Measurements from ENCODE around the gene KMT2D. TPM values are rescaled to one million over a fixed set of nuclear protein-coding genes. Genes with fewer than 3 reads are reported as not detected.

KMT2D gene
- total RNA-seq, 2 donors from 2014 or later = 118 to 123 TPM

GRCh38 chr12:49059299-49060171 lies 1.1 kb downstream of the KMT2D start:
- Histone ChIP-seq H3K36me3 (ENCODE audit: control insufficient read depth, insufficient read depth, low read length) (peaks cover 9% of the 10 kb centered on the region), H3K4me1 (ENCODE audit: control insufficient read depth, insufficient read depth, low read length) (peaks cover 4% of the 10 kb centered on the region), H3K4me3 (ENCODE audit: low read length) (peak overlapping the region; percentile 89), H3K27me3 (ENCODE audit: control insufficient read depth, insufficient read depth, low read length, poor library complexity, severe bottlenecking) (no peaks in the 10 kb centered on the region), H3K9me3 (ENCODE audit: control insufficient read depth, low read length) (no peaks in the 10 kb centered on the region), H3K27ac (ENCODE audit: low read depth, low read length) (peak overlapping the region; percentile 94), H3K9ac (ENCODE audit: extremely low read depth, low read length, poor library complexity, severe bottlenecking) (peak overlapping the region; percentile 92)
- no peak for TF ChIP-seq CTCF (conservative IDR thresholded peaks at IDR 0.05)
- Mint-ChIP-seq H3K4me1 (peaks cover 43% of the 10 kb centered on the region), H3K4me3 (peak overlapping the region; percentile 96), H3K36me3 (ENCODE audit: low read depth) (peaks cover 15% of the 10 kb centered on the region), H3K27ac (peak overlapping the region; percentile 93), H3K27me3 (ENCODE audit: insufficient read depth) (no peaks in the 10 kb centered on the region), H3K9me3 (no peaks in the 10 kb centered on the region)
- WGBS, 2 experiments (ENCODE audit: insufficient coverage in 1 of 2, insufficient read length in 1 of 2) = 0% methylated on average over 14 to 70 of the region's 70 CpGs
- DNase-seq = peak; percentile 67

GRCh38 chr12:49059045-49059298 lies 1.6 kb downstream of the KMT2D start:
- Histone ChIP-seq H3K9me3 (ENCODE audit: control insufficient read depth, low read length) (no peaks in the 10 kb centered on the region), H3K27ac (ENCODE audit: low read depth, low read length) (no peak overlapping the region), H3K36me3 (ENCODE audit: control insufficient read depth, insufficient read depth, low read length) (peaks cover 14% of the 10 kb centered on the region), H3K27me3 (ENCODE audit: control insufficient read depth, insufficient read depth, low read length, poor library complexity, severe bottlenecking) (no peaks in the 10 kb centered on the region), H3K9ac (ENCODE audit: extremely low read depth, low read length, poor library complexity, severe bottlenecking) (peak overlapping the region; percentile 92), H3K4me1 (ENCODE audit: control insufficient read depth, insufficient read depth, low read length) (peaks cover 4% of the 10 kb centered on the region), H3K4me3 (ENCODE audit: low read length) (peak overlapping the region; percentile 89)
- H3K4me1 Mint-ChIP-seq = peaks cover 43% of the 10 kb centered on the region
- no peaks in the 10 kb centered on the region for H3K27me3 Mint-ChIP-seq (ENCODE audit: insufficient read depth)
- H3K27ac Mint-ChIP-seq = peak overlapping the region; percentile 93
- no peak for DNase-seq
- peaks cover 19% of the 10 kb centered on the region for H3K36me3 Mint-ChIP-seq (ENCODE audit: low read depth)
- 6% methylated on average over 1 of the region's 1 CpG; no CpG with 5 or more reads in 1 of the 2 experiments for WGBS, 2 experiments (ENCODE audit: insufficient coverage in 1 of 2, insufficient read length in 1 of 2)
- peak overlapping the region; percentile 96 for H3K4me3 Mint-ChIP-seq
- H3K9me3 Mint-ChIP-seq = no peaks in the 10 kb centered on the region
- no peak for TF ChIP-seq CTCF (conservative IDR thresholded peaks at IDR 0.05)

- H3K4me3 Mint-ChIP-seq = peak overlapping the region; percentile 96
- peak overlapping the region; percentile 93 for H3K27ac Mint-ChIP-seq
- Histone ChIP-seq H3K9me3 (ENCODE audit: control insufficient read depth, low read length) (no peaks in the 10 kb centered on the region), H3K9ac (ENCODE audit: extremely low read depth, low read length, poor library complexity, severe bottlenecking) (peak overlapping the region; percentile 92), H3K4me1 (ENCODE audit: control insufficient read depth, insufficient read depth, low read length) (peaks cover 4% of the 10 kb centered on the region), H3K27me3 (ENCODE audit: control insufficient read depth, insufficient read depth, low read length, poor library complexity, severe bottlenecking) (no peaks in the 10 kb centered on the region), H3K27ac (ENCODE audit: low read depth, low read length) (no peak overlapping the region), H3K4me3 (ENCODE audit: low read length) (peak overlapping the region; percentile 89), H3K36me3 (ENCODE audit: control insufficient read depth, insufficient read depth, low read length) (peaks cover 19% of the 10 kb centered on the region)
- H3K36me3 Mint-ChIP-seq (ENCODE audit: low read depth) = peaks cover 24% of the 10 kb centered on the region
- peaks cover 43% of the 10 kb centered on the region for H3K4me1 Mint-ChIP-seq
- WGBS, 2 experiments (ENCODE audit: insufficient coverage in 1 of 2, insufficient read length in 1 of 2) = 4 to 18% methylated on average over 3 to 5 of the region's 5 CpGs
- no peaks in the 10 kb centered on the region for H3K27me3 Mint-ChIP-seq (ENCODE audit: insufficient read depth)
- DNase-seq = no peak
- TF ChIP-seq CTCF (conservative IDR thresholded peaks at IDR 0.05) = no peak
- H3K9me3 Mint-ChIP-seq = no peaks in the 10 kb centered on the region
These were observed 2.1 kb downstream of the KMT2D start for GRCh38 chr12:49058366-49059044.
